ENCODE measurements around the gene NPRL2.
A peak's percentile ranks its signal among the peaks of the same experiment; 100 is the strongest.

NPRL2 gene

DNA sequence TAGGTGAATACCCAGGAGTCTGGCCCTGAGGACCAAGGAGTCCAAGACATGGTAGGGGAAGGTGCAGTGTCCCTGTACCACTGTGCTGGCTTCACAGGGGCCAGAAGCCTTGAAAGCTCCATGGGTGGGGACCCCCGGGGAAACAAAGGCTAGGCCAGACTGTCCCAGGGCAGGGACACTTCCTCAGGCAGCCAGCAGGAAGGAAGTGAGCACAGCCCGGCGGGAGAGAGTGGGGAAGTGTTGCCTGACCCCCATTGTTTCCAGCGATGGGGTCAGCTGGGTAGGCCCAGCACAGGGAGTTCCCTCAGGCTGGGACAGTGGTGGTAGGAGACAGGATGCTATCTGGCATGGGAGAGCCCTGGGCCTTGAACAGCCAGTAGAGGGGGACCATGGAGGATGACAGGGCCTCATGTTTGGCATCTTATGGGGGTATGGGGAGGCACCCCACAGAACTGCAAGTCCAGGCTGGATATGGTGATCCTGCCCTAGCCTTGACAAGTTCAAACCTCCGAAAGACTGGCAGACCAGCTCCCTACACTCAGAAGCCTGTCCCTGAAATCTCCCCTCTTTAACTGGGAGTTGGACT, 26.9 kb downstream of the NPRL2 start:
- H3K4me3 ChIP-seq (ENCODE audit: low read depth, low read length), result no peak overlapping the region
- in situ Hi-C loops (cut with HindIII; ENCODE audit: low sequenced_read_pairs), result no loop called here
- no peak for DNase-seq (ENCODE audit: low read depth, low spot score)
- TF ChIP-seq, protein P1, sequence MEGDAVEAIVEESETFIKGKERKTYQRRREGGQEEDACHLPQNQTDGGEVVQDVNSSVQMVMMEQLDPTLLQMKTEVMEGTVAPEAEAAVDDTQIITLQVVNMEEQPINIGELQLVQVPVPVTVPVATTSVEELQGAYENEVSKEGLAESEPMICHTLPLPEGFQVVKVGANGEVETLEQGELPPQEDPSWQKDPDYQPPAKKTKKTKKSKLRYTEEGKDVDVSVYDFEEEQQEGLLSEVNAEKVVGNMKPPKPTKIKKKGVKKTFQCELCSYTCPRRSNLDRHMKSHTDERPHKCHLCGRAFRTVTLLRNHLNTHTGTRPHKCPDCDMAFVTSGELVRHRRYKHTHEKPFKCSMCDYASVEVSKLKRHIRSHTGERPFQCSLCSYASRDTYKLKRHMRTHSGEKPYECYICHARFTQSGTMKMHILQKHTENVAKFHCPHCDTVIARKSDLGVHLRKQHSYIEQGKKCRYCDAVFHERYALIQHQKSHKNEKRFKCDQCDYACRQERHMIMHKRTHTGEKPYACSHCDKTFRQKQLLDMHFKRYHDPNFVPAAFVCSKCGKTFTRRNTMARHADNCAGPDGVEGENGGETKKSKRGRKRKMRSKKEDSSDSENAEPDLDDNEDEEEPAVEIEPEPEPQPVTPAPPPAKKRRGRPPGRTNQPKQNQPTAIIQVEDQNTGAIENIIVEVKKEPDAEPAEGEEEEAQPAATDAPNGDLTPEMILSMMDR (IDR thresholded peaks at IDR 0.05; ENCODE audit: low read depth, low read length), result no peak

DNA sequence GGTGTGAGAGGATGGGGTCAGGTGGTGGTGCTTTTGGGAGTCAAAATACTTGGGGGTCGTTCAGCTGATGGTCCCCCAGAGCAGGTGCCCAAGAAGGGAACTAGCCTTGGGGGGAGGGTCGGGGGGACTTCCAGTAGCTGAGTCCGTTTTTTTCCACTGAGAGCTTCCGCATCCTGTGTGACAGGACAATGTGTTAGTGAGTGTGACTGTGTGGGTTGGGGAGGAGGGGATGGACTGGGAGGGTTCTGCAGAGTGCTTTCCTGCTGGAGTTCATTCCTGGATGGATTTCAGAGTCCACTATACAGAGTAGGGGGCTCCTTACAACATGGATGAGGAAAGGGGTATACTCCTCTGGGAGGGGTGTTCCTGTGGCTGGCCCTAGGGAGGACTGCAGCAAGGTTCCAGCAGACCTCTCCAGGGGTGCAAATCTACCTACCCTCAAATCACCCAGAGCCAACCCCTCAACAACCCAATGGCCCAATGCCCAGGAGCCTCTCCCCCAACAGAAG, 27.4 kb downstream of the NPRL2 start:
- TF ChIP-seq, protein P1 (IDR thresholded peaks at IDR 0.05; ENCODE audit: low read depth, low read length), result no peak
- DNase-seq (ENCODE audit: low read depth, low spot score), result no peak
- H3K4me3 ChIP-seq (ENCODE audit: low read depth, low read length), result no peak overlapping the region
- in situ Hi-C loops (cut with HindIII; ENCODE audit: low sequenced_read_pairs), result no loop called here

DNA sequence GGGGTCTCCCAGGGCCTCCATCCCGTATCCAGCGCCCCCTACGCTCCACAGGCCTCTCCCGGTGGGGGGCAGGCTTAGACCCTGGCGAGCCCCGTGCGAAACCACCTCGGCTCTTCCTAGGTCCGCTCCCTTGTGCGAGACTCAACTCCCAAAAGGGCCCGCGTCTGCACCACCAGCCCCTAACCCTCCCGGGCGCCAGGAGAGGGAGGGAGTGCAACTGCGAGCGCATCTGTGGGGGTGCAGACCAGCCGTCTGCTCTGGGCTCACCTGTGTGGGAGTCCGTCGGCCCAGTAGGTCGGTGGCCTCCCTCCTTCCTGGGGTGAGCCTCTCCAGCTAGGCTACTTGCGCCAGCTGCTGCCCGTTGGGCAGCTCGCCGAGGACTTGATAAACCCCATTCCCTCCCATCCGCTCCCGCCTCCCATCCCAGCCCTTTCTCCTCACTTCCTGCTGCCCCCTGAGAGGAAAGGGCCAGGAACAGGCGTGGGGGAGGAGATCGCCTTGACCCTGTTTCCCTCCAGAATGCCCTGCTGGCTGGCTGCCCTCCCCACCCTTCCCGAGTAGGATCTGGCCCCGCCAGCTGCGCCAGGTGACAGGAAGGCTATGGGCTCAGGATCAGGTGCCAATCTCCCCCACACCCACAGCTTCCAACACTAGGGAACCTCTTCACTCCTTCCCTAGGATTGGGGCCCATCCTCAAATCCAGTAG, 28.0 kb downstream of the NPRL2 start, which contains the start of gene HYAL2:
HYAL2 (minus strand) TSS at position 360 of the 706 bp plus-strand sequence. CDS start 2,256 bp downstream, outside the sequence.
- no peak for DNase-seq (ENCODE audit: low read depth, low spot score)
- TF ChIP-seq, protein P1 (IDR thresholded peaks at IDR 0.05; ENCODE audit: low read depth, low read length), result no peak
- H3K4me3 ChIP-seq (ENCODE audit: low read depth, low read length), result peak within 1 kb of the TSS; percentile 70
- in situ Hi-C loops (cut with HindIII; ENCODE audit: low sequenced_read_pairs), result no loop called here

DNA sequence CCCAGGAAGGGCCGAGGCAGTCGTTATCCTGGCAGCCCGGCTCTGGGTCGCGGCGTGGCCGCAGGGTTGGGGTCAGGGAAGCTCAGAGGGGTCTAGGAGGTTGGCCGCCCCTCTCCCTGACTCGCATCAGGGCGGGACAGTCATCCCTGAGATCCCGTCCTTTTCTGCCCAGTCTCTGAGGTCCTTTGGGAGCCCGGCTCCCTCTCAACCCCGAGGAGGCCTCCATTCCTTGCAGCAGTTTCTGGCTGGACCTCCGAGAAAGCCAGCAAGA, 28.5 kb downstream of the NPRL2 start:
- TF ChIP-seq, protein P1 (IDR thresholded peaks at IDR 0.05; ENCODE audit: low read depth, low read length), result no peak
- no peak for DNase-seq (ENCODE audit: low read depth, low spot score)
- in situ Hi-C loops (cut with HindIII; ENCODE audit: low sequenced_read_pairs), result no loop called here
- peak overlapping the region; percentile 70 for H3K4me3 ChIP-seq (ENCODE audit: low read depth, low read length)

DNA sequence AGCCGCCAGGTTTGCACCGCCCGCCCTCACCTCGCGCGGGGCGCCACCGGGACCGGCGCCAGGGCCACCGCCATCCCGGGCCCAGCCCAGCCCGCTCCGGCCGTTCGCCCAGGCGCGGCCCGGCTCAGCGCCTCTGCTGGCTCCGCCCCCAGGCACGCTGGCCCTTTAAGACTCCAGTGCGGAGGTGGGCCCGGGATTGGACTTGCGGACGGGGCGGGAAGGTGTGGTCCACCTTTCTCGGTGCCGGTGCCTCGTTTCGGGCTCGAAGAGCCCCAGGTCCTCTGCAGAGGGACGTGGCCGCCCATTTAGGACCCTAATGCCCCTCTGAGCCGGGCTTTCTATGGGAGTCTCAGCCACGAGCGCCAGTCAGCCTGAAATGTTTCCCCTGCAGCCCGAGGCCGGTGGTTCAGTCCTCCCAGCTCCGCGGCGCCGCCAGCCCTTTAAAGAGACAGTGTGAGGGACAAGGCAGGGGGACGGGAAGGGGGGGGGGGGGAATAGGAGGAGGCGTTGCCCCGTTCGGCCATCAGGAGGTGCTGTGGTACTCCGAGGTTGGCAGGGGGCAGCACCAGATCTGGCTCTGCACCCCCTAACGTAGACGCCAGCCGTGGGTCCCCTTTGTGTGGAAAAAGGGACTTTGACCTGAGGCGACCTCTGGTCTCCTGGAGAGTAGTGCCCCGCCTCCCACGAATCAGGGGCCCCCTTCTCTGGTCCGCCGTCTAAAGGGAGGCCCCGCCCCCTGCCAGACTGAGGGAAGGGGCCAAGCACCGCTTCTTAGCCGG, 29.1 kb downstream of the NPRL2 start:
- TF ChIP-seq, protein P1 (IDR thresholded peaks at IDR 0.05; ENCODE audit: low read depth, low read length), result peak; percentile 60
- DNase-seq (ENCODE audit: low read depth, low spot score), result peak; percentile 91
- in situ Hi-C loops (cut with HindIII; ENCODE audit: low sequenced_read_pairs), result no loop called here
- peak overlapping the region; percentile 70 for H3K4me3 ChIP-seq (ENCODE audit: low read depth, low read length)

DNA sequence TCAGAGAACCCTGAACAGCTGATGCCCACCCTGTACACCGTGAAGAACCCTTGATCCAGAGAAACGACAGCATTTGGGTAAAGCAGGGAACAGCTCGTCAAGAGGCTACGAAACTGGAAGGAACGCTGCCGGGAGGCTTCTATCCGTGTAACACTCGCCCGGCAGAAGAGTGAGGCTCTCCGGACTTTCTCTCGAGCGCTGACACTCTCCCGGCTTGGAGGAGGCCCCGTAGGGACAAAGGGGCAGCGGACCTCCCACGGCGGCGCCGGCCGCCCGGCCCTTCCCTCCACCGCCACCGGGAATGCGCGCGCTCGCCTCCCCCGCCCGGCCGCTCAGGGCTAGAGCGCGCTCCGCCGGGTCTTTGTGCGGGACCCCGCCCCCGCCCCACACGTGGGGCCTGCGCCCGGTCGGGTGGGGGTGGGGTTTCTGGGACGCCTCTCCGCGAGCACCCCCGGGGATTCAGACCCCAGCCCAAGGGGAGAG, 29.7 kb downstream of the NPRL2 start:
- in situ Hi-C loops (cut with HindIII; ENCODE audit: low sequenced_read_pairs), result no loop called here
- DNase-seq (ENCODE audit: low read depth, low spot score), result peak; percentile 66
- peak overlapping the region; percentile 70 for H3K4me3 ChIP-seq (ENCODE audit: low read depth, low read length)
- TF ChIP-seq, protein P1 (IDR thresholded peaks at IDR 0.05; ENCODE audit: low read depth, low read length), result no peak

All from astrocyte of the spinal cord (primary cell).